Measurements from ENCODE around the gene MNAT1. TPM values are rescaled to one million over a fixed set of nuclear protein-coding genes. Genes with fewer than 3 reads are reported as not detected.

MNAT1 gene
- total RNA-seq, 1 donor from 2014 or later: 28.5 TPM

- Histone ChIP-seq H3K27ac (replicated peaks) (no peak overlapping the region), H3K4me1 (no peaks in the 10 kb centered on the region), H3K4me3 (no peak overlapping the region), H3K27me3 (ENCODE audit: low read depth) (no peaks in the 10 kb centered on the region), H3K36me3 (peaks cover 18% of the 10 kb centered on the region), H3K9me3 (replicated peaks) (no peaks in the 10 kb centered on the region)
- DNase-seq: no peak
- intact Hi-C loops (cut with micrococcal nuclease): no loop called here
- no peak for TF ChIP-seq CTCF (IDR thresholded peaks at IDR 0.05; ENCODE audit: borderline replicate concordance)
Observed at GRCh38 chr14:60807971-60808370, 73.4 kb downstream of the MNAT1 start.

- no peak for TF ChIP-seq CTCF (IDR thresholded peaks at IDR 0.05; ENCODE audit: borderline replicate concordance)
- H3K27me3 ChIP-seq (ENCODE audit: low read depth): no peaks in the 10 kb centered on the region
- intact Hi-C loops (cut with micrococcal nuclease): no loop called here
- H3K9me3 ChIP-seq (replicated peaks): no peaks in the 10 kb centered on the region
- no peak overlapping the region for H3K27ac ChIP-seq (replicated peaks)
- peaks cover 37% of the 10 kb centered on the region for H3K36me3 ChIP-seq
- H3K4me1 ChIP-seq: no peaks in the 10 kb centered on the region
- no peak for DNase-seq
- no peak overlapping the region for H3K4me3 ChIP-seq
Observed at GRCh38 chr14:60812987-60813386, 78.4 kb downstream of the MNAT1 start.

GRCh38 chr14:60815371-60815770, 80.8 kb downstream of the MNAT1 start:
- Histone ChIP-seq H3K27ac (replicated peaks) (no peak overlapping the region), H3K4me1 (no peaks in the 10 kb centered on the region), H3K36me3 (peaks cover 37% of the 10 kb centered on the region), H3K4me3 (no peak overlapping the region), H3K9me3 (replicated peaks) (no peaks in the 10 kb centered on the region), H3K27me3 (ENCODE audit: low read depth) (no peaks in the 10 kb centered on the region)
- no peak for TF ChIP-seq CTCF (IDR thresholded peaks at IDR 0.05; ENCODE audit: borderline replicate concordance)
- no peak for DNase-seq
- intact Hi-C loops (cut with micrococcal nuclease): no loop called here

- no peak overlapping the region for H3K27ac ChIP-seq (replicated peaks)
- H3K4me3 ChIP-seq: no peak overlapping the region
- no peak for TF ChIP-seq CTCF (IDR thresholded peaks at IDR 0.05; ENCODE audit: borderline replicate concordance)
- H3K27me3 ChIP-seq (ENCODE audit: low read depth): no peaks in the 10 kb centered on the region
- H3K4me1 ChIP-seq: no peaks in the 10 kb centered on the region
- intact Hi-C loops (cut with micrococcal nuclease): no loop called here
- no peak for DNase-seq
- peaks cover 27% of the 10 kb centered on the region for H3K36me3 ChIP-seq
- H3K9me3 ChIP-seq (replicated peaks): no peaks in the 10 kb centered on the region
Observed at GRCh38 chr14:60817113-60817512, 82.6 kb downstream of the MNAT1 start.

- TF ChIP-seq CTCF (IDR thresholded peaks at IDR 0.05; ENCODE audit: borderline replicate concordance): no peak
- Histone ChIP-seq H3K27me3 (ENCODE audit: low read depth) (no peaks in the 10 kb centered on the region), H3K4me1 (no peaks in the 10 kb centered on the region), H3K27ac (replicated peaks) (no peak overlapping the region), H3K36me3 (peaks cover 4% of the 10 kb centered on the region), H3K9me3 (replicated peaks) (no peaks in the 10 kb centered on the region), H3K4me3 (no peak overlapping the region)
- intact Hi-C loops (cut with micrococcal nuclease): no loop called here
- no peak for DNase-seq
Observed at GRCh38 chr14:60819575-60819974, 85.0 kb downstream of the MNAT1 start.

- DNase-seq: no peak
- Histone ChIP-seq H3K27ac (replicated peaks) (no peak overlapping the region), H3K9me3 (replicated peaks) (peaks cover 8% of the 10 kb centered on the region), H3K4me3 (no peak overlapping the region), H3K36me3 (peaks cover 49% of the 10 kb centered on the region), H3K27me3 (ENCODE audit: low read depth) (no peaks in the 10 kb centered on the region), H3K4me1 (no peaks in the 10 kb centered on the region)
- intact Hi-C loops (cut with micrococcal nuclease): no loop called here
- TF ChIP-seq CTCF (IDR thresholded peaks at IDR 0.05; ENCODE audit: borderline replicate concordance): no peak
Observed at GRCh38 chr14:60838601-60839000, 104.0 kb downstream of the MNAT1 start.
